MM.1S (cell line): ENCODE measurements around the gene GABBR1.

ENCODE experiments used
- CTCF ChIP-seq: fragments of 300-600 bp; sonication (generic); IDR thresholded peaks from 2 replicates; pipeline ENCODE4 v1.5.1; 2016; ENCODE audit warnings: antibody characterized with exemption, low read length, mixed read lengths
- EZH2 ChIP-seq: fragments of 300-600 bp; sonication (generic); optimal IDR thresholded peaks from 2 replicates; pipeline ENCODE3; 2017; ENCODE audit warnings: low read depth, mild to moderate bottlenecking, antibody characterized with exemption, low read length, mixed read lengths
- EZH2phosphoT487 ChIP-seq: fragments of 300-600 bp; sonication (generic); IDR thresholded peaks from 2 replicates; pipeline ENCODE4 v1.6.1; 2018; ENCODE audit warnings: antibody characterized with exemption, low read length

GRCh38 chr6:29520232-29520631 is 112.8 kb downstream of the GABBR1 start:
- TF ChIP-seq CTCF (no peak), EZH2phosphoT487 (no peak), EZH2 (no peak)
